CD4-positive, alpha-beta T cell treated with Interleukin-2 at 100 ng/mL for 4 hours (primary cell): ENCODE measurements around the gene STAP2.

Source experiments
- DNase-seq: peaks from one replicate; pipeline ENCODE4 v3.0.0-alpha.2; 2020; ENCODE audit warnings: low spot score

The STAP2 gene, protein sequence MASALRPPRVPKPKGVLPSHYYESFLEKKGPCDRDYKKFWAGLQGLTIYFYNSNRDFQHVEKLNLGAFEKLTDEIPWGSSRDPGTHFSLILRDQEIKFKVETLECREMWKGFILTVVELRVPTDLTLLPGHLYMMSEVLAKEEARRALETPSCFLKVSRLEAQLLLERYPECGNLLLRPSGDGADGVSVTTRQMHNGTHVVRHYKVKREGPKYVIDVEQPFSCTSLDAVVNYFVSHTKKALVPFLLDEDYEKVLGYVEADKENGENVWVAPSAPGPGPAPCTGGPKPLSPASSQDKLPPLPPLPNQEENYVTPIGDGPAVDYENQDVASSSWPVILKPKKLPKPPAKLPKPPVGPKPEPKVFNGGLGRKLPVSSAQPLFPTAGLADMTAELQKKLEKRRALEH

DNA sequence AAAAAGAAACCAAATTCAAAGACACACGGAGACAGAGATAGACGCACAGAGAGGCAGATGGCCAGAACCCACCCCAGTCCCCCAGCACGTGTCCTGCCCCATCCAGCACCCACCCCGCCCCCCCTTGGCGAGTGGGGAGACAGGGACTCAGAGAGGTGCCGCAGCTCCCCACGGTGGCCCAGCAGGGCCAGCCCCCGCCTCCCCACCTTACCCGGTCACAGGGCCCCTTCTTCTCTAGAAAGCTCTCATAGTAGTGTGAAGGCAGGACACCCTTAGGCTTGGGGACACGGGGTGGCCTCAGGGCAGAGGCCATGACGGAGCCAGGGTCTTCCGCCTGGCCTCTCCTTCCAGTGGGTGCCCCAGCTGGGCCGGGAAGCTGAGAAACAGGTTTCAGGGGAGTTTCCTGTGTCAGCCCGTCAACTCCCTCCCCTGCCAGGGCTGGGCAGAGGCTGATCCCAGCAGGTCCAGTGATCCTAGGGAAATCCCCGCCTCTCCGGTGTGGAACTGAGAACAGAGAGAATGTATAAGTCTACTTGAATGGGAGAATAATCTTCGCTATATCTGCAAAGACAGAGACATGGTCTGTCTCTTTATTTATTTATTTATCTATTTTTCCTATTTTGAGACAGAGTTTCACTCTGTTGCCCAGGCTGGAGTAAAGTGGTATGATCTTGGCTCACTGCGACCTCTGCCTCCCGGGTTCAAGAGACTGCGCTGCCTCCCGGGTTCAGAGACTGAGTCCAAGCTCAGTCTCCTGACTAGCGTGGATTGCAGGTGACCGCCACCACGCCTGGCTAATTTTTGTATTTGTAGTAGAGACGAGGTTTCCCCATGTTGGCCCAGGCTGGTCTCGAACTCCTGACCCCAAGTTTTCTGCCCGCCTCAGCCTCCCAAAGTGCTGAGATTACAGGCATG, at the start of gene STAP2:
STAP2 (minus strand) TSS at position 387 of the 915 bp plus-strand sequence; CDS start at position 313, 74 bp downstream.
- DNase-seq = no peak

DNA sequence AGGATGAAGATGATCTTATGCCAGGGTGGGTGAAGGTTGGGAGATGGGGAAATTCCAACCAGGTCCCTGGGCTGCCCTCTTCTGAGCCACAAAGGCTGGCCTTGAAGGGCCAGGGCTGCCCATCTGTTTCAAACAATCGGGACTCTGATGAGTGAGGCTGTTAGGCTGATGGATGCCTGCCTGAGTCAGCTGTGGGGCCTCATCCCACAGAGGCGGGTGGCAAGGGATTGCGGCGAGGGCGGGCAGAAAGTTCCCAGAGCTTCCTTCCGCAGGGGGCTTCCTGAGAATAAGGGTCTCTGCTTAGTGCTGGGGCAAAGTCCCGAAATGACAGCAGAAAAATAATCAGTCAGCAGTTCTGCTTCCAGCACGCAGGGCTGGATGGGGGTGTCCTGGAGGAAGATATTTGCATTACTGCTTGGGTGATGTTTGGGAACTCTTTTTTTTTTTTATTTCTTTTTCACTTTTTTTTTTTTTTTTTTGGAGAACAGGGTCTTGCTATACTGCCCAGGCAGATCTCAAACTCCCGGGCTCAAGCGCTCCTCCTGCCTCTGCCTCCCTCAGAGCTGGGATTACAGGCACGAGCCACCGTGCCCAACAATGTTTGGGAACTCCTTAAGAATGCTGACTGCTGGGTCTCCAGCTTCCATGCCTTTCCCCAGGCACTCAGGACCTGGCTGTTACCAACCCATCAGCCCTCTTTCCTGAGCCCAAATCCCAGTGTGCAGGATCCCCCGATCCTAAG, 47.6 kb upstream of the STAP2 start:
- no peak for DNase-seq

DNA sequence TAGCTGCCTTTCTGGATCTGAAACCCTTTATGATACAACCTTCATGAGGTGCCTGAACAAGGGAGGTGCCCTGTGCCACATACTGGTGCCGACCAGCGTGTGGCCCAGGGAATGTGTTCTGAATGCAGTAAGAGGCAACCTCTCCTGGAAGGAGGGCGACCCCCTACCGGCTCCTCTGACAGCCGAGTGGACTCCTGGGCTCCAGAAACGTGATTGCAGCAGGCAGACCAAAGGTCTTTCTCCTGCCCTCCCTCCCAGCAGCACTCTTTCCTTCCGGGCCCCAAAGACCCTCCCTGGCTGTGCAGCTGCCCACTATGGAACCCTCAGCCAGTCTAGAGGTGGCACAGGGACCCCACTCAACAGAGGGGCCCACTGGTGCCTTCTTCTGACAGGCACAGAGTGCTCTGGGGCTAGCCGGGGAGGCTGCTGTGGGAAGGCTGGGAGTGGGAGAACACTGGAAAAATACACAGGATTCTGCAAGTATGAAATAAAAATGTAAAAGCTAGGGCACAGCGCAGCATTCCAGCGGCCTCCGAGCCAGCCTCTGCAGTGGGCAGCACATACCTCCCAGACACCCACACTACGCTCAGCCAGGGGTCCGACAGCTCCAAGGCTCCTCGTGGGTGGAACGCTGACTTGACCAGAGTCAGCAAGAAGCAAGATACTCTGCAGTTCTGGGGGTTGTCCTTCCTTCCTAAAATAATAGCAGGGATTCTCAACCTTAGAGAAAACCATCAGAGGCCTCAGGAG, 46.8 kb upstream of the STAP2 start:
- DNase-seq = no peak

DNA sequence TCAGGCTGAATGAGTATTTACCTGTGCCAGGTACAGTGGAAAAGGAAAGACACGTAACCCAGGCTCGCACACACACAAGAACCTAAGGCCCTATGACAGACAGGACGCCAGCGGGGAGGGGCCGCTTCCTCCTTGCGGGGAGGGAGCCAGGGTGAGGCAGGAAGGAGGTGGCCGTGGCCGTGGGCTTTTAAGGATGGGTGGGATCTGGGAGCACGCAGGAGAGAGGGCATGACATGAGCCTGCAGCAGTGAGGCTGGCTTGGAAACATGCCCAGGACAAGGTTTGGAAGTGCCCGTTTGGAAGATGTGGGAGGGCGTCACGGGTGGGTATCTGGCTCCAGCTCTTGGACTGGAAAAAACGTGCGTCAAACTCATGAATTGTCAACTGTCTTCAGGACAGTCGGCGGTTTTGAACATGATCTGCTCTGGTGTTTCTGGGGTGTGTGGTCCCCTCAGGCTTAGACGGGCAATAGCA, 41.7 kb upstream of the STAP2 start:
- peak; percentile 61 for DNase-seq

DNA sequence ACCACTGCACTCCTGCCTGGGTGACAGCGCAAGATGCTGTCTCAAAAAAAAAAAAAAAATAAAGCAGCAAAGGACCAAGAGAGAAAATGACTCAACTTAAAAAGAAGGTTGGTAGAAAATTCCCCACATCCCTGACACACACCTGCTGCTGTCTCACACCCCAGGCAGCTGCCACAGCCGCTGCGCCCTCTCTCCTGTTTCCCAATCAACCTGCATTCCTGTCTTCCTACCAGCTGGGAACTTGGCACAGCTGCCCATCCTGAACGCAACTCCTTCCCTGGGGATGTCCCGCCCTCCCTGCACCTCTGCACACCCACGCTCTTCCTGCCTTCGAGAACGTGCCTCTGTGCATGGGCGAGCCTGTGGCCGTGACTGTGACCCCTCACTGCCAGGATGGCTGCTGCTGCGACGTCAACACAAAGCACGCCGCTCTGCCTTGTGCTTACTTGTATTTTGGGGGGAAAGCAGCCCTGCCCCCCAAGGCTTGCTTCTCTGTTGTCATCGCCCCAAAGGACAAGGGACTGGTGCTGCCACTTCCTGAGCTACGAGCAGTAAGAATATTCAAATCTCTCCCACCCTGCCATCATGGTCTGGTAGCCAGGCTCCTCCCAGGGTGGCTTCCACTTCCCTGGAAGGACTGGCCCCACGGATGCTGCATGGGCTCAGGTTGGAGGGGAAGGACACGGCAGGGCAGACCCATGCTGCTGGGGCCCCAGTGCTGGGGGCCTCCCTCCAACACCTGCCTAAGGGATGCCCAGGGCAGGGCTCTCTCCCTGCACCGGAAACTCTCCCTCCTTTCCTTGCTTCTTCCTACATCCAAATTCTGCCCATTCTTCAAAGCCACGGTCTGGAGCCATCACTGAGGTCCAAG, 41.0 kb upstream of the STAP2 start:
- DNase-seq = peak; percentile 39

DNA sequence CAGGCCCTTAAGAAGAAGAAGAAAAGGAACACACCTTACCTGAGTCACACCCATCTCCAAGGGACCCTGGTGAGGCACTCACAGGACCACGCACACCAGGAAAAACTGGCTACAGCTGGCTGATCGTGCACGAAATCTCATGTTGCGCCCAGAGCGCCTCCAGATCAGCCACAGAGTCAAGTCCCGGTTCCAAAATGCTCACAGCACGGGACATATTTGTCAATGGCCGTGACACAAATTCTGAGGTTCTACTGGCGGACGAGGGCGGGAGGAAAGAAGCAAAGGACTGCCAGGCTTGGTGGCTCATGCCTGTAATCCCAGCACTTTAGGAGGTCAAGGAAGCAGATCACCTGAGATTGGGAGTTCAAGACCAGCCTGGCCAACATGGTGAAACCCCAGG, 40.3 kb upstream of the STAP2 start:
- DNase-seq = no peak

DNA sequence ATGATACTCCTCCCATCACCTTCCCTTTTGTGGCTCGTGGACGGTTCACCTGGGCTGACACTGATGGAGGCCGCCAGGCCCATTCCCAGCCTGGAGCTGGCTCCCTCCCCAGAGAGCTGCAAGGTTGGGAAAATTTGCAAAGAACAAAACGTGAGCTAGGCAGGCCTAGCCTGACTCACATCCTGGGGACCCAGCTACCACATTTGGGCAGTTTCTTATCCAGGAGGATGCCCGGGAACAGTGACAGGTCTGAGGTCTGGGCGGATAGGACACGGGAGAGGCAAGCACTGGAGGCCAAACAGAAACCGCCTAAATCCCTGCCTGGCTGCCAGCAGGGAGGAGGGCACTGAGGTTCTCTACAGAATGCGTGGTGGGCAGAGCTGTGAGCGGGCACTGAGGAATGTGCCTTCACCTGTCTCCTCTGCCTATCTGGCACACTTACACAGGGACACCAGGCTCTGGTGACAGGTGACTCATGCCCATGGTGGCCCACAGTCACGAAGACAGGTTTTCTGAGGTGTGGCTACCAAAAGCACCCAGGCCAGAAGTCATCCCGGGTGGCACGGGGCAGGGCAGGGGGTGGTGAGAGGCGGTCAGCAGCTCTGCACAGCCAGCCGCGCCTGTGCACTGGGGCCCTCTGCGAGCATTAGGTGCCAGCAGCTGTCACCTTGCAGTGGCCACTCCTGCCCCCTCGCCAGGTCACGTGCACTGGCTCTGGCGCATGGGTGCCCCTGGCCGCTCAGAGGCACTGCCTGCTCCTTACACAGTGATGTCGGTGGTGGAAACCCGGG, 38.6 kb upstream of the STAP2 start:
- no peak for DNase-seq

DNA sequence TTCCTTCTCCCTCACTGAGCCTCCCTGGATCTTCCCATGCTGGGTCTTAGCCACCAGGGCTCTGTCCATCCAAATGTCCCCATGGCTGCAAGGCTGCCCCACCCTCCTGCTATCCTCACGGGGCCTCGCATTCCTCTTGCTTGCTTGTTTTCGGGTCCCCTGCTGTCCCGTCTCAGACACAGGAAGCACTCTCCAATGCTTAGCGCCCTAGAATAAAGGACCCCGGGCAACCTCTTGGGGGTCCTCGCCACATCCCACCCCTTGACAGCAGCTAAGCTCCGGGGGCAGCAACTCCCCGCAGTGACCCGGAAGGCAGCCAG, 38.0 kb upstream of the STAP2 start:
- DNase-seq = no peak

DNA sequence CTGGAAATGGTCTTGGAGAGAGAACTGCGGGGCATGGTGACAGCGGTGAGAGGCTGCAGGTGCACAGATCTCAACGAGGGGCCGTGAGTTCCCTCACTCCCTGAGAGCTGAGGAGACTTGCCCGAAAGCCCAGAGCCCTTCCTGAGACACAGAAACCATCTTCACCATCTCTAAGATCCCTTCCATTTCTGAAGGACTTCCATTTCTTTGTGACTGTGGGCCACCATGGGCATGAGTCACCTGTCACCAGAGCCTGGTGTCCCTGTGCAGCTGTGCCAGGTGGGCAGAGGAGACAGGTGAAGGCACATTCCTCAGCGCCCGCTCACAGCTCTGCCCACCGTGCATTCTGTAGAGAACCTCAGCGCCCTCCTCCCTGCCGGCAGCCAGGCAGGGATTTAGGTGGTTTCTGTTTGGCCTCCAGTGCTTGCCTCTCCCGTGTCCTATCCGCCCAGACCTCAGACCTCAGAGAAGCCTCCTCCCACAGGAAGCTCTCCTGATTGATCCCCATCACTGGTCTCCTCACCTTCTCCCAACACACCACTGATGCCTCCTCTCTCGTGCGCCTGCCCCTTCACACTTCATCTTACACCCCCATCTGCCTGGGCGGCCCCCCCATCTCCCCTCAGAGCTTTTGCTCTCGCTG, 37.5 kb upstream of the STAP2 start:
- DNase-seq = no peak

DNA sequence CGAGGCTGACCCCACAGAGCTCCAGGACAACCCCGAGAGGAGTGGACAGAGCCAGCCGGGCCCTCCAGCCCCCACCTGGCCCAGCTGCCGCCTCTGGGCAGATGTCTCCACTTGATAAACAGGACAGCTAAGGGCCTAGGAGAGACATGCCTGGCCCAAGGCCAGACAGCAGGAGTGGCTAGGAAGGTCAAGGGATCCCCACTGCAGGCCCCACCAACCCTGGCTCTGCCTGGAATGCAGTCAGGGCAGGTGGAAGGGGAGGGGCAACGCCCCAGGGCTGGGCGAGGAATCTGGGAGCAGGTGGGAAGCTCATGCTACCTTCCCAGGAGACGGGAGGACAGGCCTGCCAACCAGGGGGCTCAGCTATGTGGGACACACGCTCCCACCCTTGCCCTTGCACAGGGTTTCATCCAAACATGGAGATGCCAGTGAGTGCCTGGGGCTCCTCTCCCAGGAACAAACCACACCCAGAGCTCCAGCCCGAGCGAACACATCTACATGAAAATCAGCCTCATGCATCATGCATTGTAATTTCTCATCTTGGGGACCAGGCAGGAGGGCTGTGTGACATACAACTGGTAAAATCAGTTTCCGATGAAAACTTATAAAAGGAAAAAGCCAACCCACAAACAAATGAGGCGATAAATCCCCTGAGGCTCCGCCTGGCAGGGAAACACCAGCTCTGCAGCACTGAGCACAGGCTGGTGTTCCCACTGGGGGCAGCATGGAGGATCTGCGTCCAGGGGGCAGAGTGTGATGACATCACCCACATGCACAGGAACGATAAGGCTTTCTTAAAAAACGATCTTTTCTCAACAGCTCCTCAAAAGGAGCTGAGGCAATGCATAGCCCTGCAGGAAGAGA, 36.8 kb upstream of the STAP2 start:
- no peak for DNase-seq

DNA sequence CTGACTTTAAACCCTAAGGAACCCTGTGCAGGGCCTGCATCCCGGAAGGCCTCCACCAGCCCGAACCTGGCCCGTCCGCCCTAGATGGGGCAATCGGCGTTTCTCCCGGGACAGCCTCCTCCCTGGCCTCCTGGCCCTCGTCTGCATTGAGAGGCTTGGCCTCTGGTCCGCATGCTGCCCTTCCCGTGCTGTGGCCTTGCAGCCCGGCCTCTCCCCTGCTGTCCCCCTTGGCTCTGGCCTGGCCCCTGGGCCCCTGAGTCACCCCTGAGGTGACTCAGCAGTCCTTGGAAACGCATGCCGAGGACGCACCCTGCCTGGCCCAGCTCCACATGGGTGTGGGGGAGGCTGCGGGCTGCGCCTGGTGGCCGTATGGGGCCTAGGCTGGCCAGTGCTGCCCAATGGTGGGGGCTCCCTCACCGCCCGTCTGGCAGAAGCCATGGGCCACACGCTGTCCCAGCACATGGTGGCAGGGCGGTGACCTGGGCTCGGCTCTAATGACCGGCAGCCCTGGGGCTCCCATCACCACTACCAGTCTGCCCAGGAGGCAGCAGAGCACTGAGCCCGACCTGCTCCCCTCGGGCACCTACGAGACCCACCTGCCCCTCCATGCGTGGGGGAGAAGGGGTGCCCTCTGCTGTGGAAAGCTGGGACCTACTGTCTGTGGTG, 36.0 kb upstream of the STAP2 start:
- no peak for DNase-seq

DNA sequence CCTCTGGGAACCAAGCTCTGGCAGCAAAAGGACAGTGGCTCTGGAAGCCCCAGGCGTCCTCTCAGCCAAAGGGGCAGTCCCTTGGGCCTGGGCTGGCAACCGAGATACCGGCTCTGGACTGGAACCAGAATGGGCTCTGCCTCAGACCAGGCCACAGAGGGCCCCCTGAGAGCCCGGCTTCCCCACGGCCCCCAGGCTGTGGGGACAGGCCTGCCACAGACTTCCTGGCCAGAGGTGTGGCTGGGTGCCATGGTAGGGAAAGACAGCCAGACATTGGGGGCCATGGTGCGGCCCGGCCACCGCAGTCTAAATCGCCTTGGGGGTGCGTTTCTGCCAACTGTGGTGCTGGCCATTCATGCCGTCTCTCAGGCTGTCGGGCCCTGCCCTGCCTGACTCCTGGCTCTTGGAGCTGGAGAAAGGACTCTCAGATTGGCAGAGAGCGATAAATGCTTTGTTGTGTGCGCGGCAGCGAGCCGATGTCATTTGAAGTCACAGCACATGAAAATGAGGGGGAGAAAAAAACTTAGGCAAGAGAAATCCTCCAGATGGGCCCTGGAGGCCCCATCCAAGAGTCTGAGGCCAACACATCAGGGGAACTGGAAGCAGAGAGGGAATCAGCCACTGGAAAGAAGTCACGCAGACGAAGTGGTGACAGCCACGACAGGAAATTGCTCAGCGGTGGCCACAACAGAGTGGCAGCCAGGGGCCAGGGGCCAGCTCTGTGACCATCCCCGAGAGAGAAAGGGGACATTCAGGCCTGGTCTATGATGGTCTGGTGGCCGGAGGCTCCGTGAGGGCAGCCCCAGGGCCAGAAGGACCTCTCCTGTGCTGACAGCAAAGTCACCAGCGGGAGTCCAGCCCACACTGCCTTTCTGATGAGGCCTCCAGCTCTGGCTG, 35.2 kb upstream of the STAP2 start:
- DNase-seq = no peak

DNA sequence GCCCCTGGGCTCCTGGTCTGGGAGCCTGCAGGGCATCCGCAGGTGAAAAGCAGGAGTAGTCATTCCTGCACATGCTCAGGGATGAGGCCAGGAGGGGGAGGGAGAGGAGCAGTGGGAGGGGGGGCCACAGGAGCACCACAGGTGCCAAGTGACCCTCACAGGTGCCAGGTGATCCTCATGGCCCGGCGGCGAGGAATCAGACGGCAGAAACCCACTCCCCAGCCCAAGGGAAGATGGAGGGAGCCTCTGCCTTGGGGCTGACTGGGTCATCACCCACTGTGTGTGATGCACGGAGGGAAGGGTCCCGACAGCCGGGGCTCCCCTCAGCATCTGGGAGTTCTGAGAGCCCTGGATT, 34.4 kb upstream of the STAP2 start:
- no peak for DNase-seq

DNA sequence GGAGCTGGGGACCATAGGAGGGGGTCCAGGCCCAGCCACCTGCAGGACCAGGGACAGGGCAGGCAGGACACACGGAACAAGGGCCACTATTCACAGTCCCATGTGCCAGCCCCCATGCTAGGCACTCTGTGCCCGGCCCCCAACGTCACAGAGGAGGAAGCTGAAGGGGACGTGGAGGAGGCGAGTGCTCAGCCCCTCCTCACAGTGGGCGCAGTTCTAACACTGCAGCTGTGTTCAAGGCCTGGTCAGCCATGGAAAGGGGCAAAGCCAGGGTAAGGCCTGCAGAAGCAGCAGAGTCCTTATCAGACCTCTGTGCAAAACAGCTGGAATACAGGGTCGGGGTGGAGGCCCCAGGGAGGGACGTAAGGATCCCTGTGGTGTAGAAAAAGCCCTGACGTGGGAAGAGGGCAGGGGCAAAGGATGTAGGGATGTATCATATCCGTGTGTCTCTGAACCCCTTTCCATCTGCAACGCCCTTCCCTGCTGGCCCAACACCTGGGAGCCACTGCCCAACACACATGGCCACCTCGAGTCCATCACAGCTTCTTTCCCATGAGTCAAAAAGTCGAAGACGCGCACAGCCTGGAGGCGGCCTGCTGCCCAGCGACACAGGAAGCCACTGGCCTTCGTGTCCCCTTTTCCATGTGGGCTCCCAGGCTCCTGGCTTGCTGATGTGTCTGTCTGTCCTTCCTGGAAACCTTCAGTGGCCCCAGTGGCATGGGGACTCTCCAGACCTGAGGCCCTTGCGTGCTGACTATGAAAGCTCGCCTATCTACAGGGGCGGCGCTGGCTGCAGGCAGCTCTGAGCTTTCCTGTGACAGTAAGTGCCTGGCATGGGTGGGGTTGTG, 33.8 kb upstream of the STAP2 start:
- no peak for DNase-seq

DNA sequence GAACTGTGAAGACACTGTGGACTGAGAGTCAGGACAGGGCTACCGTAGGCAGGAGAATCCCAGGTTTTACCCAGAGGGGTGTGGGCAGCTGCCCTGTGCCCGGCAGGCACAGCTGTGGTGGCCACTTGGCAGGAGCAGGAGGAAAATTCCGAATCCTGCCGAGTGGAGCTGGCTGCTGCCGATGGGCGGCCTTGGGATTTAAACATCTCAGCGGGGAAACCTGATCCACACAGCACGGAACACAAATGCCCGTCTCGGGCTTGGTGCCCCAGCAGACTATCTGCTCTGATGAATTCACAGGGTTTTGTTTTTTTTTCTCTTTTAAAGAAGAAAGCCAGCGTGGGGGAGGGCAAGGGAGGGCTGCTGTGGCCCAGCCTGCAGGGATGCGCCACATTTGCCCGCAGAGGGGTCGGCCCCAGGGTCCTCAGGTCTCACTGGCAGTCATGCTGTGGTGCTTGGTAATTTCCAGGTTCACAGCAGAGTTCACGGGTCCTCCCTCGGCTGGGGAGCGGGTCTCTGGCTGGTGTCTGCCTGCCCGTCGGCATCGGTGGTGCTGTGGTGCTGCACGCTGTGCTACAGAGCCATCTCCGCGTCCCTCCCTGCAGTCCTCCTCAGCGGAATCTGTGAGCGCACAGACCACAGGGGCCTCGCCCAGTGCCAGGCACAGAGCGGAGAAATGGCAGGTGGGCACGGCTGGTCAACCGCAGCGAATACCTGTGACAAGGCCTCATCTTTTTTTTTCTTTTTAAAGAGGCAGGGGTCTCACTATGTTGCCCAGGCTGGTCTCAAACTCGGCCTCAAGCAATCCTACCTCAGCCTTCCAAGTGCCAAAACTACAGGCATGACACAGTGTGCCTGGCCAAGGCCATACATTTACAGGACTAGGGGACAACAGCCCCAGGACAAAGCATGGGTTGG, 32.9 kb upstream of the STAP2 start:
- no peak for DNase-seq
